ENCODE results near the gene BICD1. TPM values are rescaled to one million over a fixed set of nuclear protein-coding genes. Genes with fewer than 3 reads are reported as not detected.
A peak's percentile ranks its signal among the peaks of the same experiment; 100 is the strongest.

Gene BICD1
- total and polyA plus RNA-seq, 2 of the 13 experiments (the other 11 are each of a cell fraction or from before 2014, with no cell fraction given): 4.5 to 5.2 TPM

DNA sequence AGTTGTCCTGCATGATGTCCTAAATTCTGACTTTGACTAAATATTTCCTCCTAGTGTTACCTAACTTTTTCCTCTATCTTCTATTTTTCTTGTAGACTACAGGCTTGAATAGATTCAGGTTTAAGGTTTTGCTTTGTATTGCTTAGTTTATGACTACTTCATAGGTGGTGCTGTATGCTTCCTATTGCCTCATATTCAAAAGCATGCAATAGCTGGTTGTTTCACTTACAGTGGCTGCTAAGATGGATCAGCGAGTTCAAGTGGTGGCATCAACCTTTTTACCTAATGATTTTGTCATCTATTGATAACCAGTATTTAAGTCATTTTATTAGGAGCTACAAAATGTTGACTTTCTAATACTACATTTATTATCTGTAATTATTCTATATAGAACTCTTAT lies 36.3 kb upstream of the BICD1 start:
- Histone ChIP-seq H3K9me3 (ENCODE audit: low read length) (peaks cover 8% of the 10 kb centered on the region; the same call in 1 of the 2 replicates), H3K27ac (ENCODE audit: extremely low read length, insufficient read depth, low read length) (no peak overlapping the region), H3K4me2 (ENCODE audit: low read depth, low read length) (no peak overlapping the region), H3K79me2 (ENCODE audit: insufficient read depth, low read length) (no peaks in the 10 kb centered on the region), H4K20me1 (ENCODE audit: insufficient read depth, low read length) (no peaks in the 10 kb centered on the region), H3K27me3 (ENCODE audit: control insufficient read depth in 1 of 2, insufficient read depth in 2 of 2, low read length in 2 of 2) (no peaks in the 10 kb centered on the region), H3K4me3 (replicated peaks in 1 of 3; ENCODE audit: insufficient read depth in 1 of 3, low read depth in 2 of 3, low read length in 3 of 3) (no peak overlapping the region), H2AFZ (ENCODE audit: low read length) (no peak overlapping the region), H3K4me1 (ENCODE audit: insufficient read depth, low read length) (peaks cover 22% of the 10 kb centered on the region), H3K9ac (ENCODE audit: insufficient read depth, low read depth, low read length) (no peak overlapping the region), H3K36me3 (replicated peaks in 1 of 2; ENCODE audit: control insufficient read depth in 1 of 2, insufficient read depth in 2 of 2, low read length in 2 of 2) (no peaks in the 10 kb centered on the region)
- ATAC-seq (no peak), DNase-seq (ENCODE audit: low spot score) (no peak), FAIRE-seq (no peak)
- intact Hi-C loops (cut with micrococcal nuclease; ENCODE audit: unreplicated experiment) (no loop called here), in situ Hi-C loops (cut with HindIII; ENCODE audit: extremely low pct_ligation_motif_present, low pct_unique_long_range_greater_than_20kb) (no loop called here)
- POLR2A ChIA-PET: no interaction called here
- BruUV-seq (replicated peaks): no TSS peak
- TF ChIP-seq SMAD3 (CRISPR knock-in tag; IDR thresholded peaks at IDR 0.05) (no peak), CEBPB (IDR thresholded peaks at IDR 0.05; ENCODE audit: borderline replicate concordance, low read depth, low read length) (peak; percentile 66; the same call in 1 of the 2 replicates), ETV5 (CRISPR knock-in tag; IDR thresholded peaks at IDR 0.05; ENCODE audit: borderline replicate concordance) (no peak)
- CTCF ChIA-PET (ENCODE audit: low intra/inter-chr PET ratio, low total read pairs): no interaction called here
- 6% methylated on average over 1 of the region's 1 CpG for WGBS (ENCODE audit: low lambda C conversion rate)

DNA sequence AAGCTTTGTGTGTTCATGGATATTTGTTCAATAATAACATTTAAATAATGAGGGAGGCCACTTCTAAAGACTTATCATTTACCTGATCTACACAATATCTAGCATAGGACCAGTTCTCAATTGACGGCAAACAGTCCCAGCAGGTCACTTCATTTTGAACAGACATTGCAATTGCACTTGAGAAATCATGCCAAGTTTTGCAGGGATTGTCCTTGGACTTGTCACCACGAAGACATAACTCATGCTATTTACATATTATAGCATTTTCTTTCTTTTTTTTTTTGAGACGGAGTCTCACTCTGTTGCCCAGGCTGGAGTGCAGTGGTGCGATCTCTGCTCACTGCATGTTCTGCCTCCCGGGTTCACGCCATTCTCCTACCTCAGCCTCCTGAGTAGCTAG lies 34.5 kb upstream of the BICD1 start:
- no peaks in the 10 kb centered on the region for H3K79me2 ChIP-seq (ENCODE audit: insufficient read depth, low read length)
- no peak overlapping the region for H3K4me2 ChIP-seq (ENCODE audit: low read depth, low read length)
- H3K9ac ChIP-seq (ENCODE audit: insufficient read depth, low read depth, low read length): no peak overlapping the region
- no peak overlapping the region for H3K27ac ChIP-seq (ENCODE audit: extremely low read length, insufficient read depth, low read length)
- BruUV-seq (replicated peaks): no TSS peak
- peaks cover 22% of the 10 kb centered on the region for H3K4me1 ChIP-seq (ENCODE audit: insufficient read depth, low read length)
- 58% methylated on average over 6 of the region's 6 CpGs for WGBS (ENCODE audit: low lambda C conversion rate)
- H3K36me3 ChIP-seq (replicated peaks in 1 of 2; ENCODE audit: control insufficient read depth in 1 of 2, insufficient read depth in 2 of 2, low read length in 2 of 2): no peaks in the 10 kb centered on the region
- ChIA-PET POLR2A (no interaction called here), CTCF (ENCODE audit: low intra/inter-chr PET ratio, low total read pairs) (no interaction called here)
- H4K20me1 ChIP-seq (ENCODE audit: insufficient read depth, low read length): no peaks in the 10 kb centered on the region
- H2AFZ ChIP-seq (ENCODE audit: low read length): no peak overlapping the region
- H3K9me3 ChIP-seq (ENCODE audit: low read length): peaks cover 8% of the 10 kb centered on the region; the same call in 1 of the 2 replicates
- no peak overlapping the region for H3K4me3 ChIP-seq (replicated peaks in 1 of 3; ENCODE audit: insufficient read depth in 1 of 3, low read depth in 2 of 3, low read length in 3 of 3)
- in situ Hi-C loops (cut with HindIII; ENCODE audit: extremely low pct_ligation_motif_present, low pct_unique_long_range_greater_than_20kb) (no loop called here), intact Hi-C loops (cut with micrococcal nuclease; ENCODE audit: unreplicated experiment) (no loop called here)
- FAIRE-seq (no peak), ATAC-seq (no peak), DNase-seq (ENCODE audit: low spot score) (no peak)
- no peaks in the 10 kb centered on the region; a peak in 1 of 5 replicates for H3K27me3 ChIP-seq (ENCODE audit: control insufficient read depth in 1 of 2, insufficient read depth in 2 of 2, low read length in 2 of 2)
- TF ChIP-seq, protein P1, sequence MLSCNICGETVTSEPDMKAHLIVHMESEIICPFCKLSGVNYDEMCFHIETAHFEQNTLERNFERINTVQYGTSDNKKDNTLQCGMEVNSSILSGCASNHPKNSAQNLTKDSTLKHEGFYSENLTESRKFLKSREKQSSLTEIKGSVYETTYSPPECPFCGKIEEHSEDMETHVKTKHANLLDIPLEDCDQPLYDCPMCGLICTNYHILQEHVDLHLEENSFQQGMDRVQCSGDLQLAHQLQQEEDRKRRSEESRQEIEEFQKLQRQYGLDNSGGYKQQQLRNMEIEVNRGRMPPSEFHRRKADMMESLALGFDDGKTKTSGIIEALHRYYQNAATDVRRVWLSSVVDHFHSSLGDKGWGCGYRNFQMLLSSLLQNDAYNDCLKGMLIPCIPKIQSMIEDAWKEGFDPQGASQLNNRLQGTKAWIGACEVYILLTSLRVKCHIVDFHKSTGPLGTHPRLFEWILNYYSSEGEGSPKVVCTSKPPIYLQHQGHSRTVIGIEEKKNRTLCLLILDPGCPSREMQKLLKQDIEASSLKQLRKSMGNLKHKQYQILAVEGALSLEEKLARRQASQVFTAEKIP (CRISPR knock-in tag; IDR thresholded peaks at IDR 0.05; ENCODE audit: borderline replicate concordance): no peak
- TF ChIP-seq ZNF724P (CRISPR knock-in tag; IDR thresholded peaks at IDR 0.05; ENCODE audit: borderline replicate concordance): no peak
- TF ChIP-seq, protein P2, sequence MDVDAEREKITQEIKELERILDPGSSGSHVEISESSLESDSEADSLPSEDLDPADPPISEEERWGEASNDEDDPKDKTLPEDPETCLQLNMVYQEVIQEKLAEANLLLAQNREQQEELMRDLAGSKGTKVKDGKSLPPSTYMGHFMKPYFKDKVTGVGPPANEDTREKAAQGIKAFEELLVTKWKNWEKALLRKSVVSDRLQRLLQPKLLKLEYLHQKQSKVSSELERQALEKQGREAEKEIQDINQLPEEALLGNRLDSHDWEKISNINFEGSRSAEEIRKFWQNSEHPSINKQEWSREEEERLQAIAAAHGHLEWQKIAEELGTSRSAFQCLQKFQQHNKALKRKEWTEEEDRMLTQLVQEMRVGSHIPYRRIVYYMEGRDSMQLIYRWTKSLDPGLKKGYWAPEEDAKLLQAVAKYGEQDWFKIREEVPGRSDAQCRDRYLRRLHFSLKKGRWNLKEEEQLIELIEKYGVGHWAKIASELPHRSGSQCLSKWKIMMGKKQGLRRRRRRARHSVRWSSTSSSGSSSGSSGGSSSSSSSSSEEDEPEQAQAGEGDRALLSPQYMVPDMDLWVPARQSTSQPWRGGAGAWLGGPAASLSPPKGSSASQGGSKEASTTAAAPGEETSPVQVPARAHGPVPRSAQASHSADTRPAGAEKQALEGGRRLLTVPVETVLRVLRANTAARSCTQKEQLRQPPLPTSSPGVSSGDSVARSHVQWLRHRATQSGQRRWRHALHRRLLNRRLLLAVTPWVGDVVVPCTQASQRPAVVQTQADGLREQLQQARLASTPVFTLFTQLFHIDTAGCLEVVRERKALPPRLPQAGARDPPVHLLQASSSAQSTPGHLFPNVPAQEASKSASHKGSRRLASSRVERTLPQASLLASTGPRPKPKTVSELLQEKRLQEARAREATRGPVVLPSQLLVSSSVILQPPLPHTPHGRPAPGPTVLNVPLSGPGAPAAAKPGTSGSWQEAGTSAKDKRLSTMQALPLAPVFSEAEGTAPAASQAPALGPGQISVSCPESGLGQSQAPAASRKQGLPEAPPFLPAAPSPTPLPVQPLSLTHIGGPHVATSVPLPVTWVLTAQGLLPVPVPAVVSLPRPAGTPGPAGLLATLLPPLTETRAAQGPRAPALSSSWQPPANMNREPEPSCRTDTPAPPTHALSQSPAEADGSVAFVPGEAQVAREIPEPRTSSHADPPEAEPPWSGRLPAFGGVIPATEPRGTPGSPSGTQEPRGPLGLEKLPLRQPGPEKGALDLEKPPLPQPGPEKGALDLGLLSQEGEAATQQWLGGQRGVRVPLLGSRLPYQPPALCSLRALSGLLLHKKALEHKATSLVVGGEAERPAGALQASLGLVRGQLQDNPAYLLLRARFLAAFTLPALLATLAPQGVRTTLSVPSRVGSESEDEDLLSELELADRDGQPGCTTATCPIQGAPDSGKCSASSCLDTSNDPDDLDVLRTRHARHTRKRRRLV (CRISPR knock-in tag; IDR thresholded peaks at IDR 0.05): no peak

Measured in HepG2 (cell line).